ENCODE results near the gene DPM2. TPM values are rescaled to one million over a fixed set of nuclear protein-coding genes. Genes with fewer than 3 reads are reported as not detected.

DPM2 gene
- total RNA-seq, 1 experiment from 2014 or later: 56.1 TPM

GRCh38 chr9:127923771-127924170 lies 13.9 kb downstream of the DPM2 start (continued):
- TF ChIP-seq PRDM15 (CRISPR knock-in tag; IDR thresholded peaks at IDR 0.05) (no peak), MXD4 (CRISPR knock-in tag; IDR thresholded peaks at IDR 0.05; ENCODE audit: borderline replicate concordance) (no peak), JUN (CRISPR knock-in tag; IDR thresholded peaks at IDR 0.05) (no peak), CBFB (CRISPR knock-in tag; IDR thresholded peaks at IDR 0.05; ENCODE audit: low read depth) (no peak), GABPB1 (CRISPR knock-in tag; IDR thresholded peaks at IDR 0.05) (no peak), E2F4 (CRISPR knock-in tag; IDR thresholded peaks at IDR 0.05; ENCODE audit: borderline replicate concordance, low read depth) (no peak), JAZF1 (CRISPR knock-in tag; IDR thresholded peaks at IDR 0.05) (no peak), ZNF138 (CRISPR knock-in tag; conservative IDR thresholded peaks at IDR 0.05) (no peak), MYBL2 (CRISPR knock-in tag; IDR thresholded peaks at IDR 0.05) (no peak), E2F1 (CRISPR knock-in tag; IDR thresholded peaks at IDR 0.05) (no peak), PREB (CRISPR knock-in tag; IDR thresholded peaks at IDR 0.05; ENCODE audit: borderline replicate concordance) (no peak), ESRRA (CRISPR knock-in tag; IDR thresholded peaks at IDR 0.05; ENCODE audit: borderline replicate concordance) (no peak)

- H3K27ac Mint-ChIP-seq: no peak overlapping the region
- DNase-seq (ENCODE audit: low spot score) (peak; percentile 52), ATAC-seq (0 out of 2 replicates have a peak, but pooled peaks have one; percentile 6)
- no peak overlapping the region for H3K4me3 Mint-ChIP-seq
- CTCF ChIA-PET: interaction anchor here (0.6 to 2.4 kb wide), 11 partner anchors 19 to 699 kb away, joined by 3 to 15 read pairs (median 7); partner anchors contain the start of genes NAIF1 and TOR2A
- peaks cover 16% of the 10 kb centered on the region for H3K27me3 Mint-ChIP-seq (ENCODE audit: low read depth)
- POLR2A ChIA-PET: no interaction called here
- TF ChIP-seq NFYB (CRISPR knock-in tag; conservative IDR thresholded peaks at IDR 0.05; ENCODE audit: low read depth) (peak; percentile 88), ELF4 (CRISPR knock-in tag; IDR thresholded peaks at IDR 0.05; ENCODE audit: low read depth) (no peak)
- no peaks in the 10 kb centered on the region for H3K9me3 Mint-ChIP-seq
- no peaks in the 10 kb centered on the region; the same call in 1 of the 2 replicates for H3K36me3 Mint-ChIP-seq
- H3K4me1 Mint-ChIP-seq: 0 out of 2 replicates have a peak, but pooled peaks cover 6% of the 10 kb centered on the region
These were observed 14.6 kb downstream of the DPM2 start for GRCh38 chr9:127923046-127923445.

- H3K4me1 Mint-ChIP-seq: peaks cover 14% of the 10 kb centered on the region; the same call in 1 of the 2 replicates
- no peak overlapping the region for H3K4me3 Mint-ChIP-seq
- ChIA-PET CTCF (interaction anchor here (0.6 to 2.4 kb wide), 46 partner anchors 9 to 395 kb away, joined by 3 to 28 read pairs (median 4); partner anchors contain the start of genes AK1, CDK9, DPM2 and ENG), POLR2A (interaction anchor here (0.6 kb wide), 1 partner anchor 117 kb away, joined by 3 read pairs; no protein-coding TSS in a partner anchor)
- peak; percentile 13 for ATAC-seq
- peaks cover 16% of the 10 kb centered on the region for H3K27me3 Mint-ChIP-seq (ENCODE audit: low read depth)
- H3K27ac Mint-ChIP-seq: no peak overlapping the region
- no peaks in the 10 kb centered on the region for H3K9me3 Mint-ChIP-seq
- H3K36me3 Mint-ChIP-seq: no peaks in the 10 kb centered on the region; the same call in 1 of the 2 replicates
- DNase-seq (ENCODE audit: low spot score): peak; percentile 83
- TF ChIP-seq PRDM15 (CRISPR knock-in tag; IDR thresholded peaks at IDR 0.05) (no peak), ZNF121 (CRISPR knock-in tag; IDR thresholded peaks at IDR 0.05) (peak; percentile 78), GTF2I (CRISPR knock-in tag; conservative IDR thresholded peaks at IDR 0.05) (peak; percentile 89), NR3C1 (CRISPR knock-in tag; conservative IDR thresholded peaks at IDR 0.05; ENCODE audit: low read depth) (no peak), ZBTB43 (CRISPR knock-in tag; IDR thresholded peaks at IDR 0.05) (no peak)
These were observed 16.0 kb downstream of the DPM2 start for GRCh38 chr9:127921557-127922120.
